K562 (cell line): ENCODE results near the gene AKAP12. TPM values are rescaled to one million over a fixed set of nuclear protein-coding genes. Genes with fewer than 3 reads are reported as not detected.

Experiments
- ARNT ChIP-seq, 2 experiments: fragments of 450-650 bp; IDR thresholded peaks; 2 replicates each; pipeline ENCODE4 v1.6.1; 2016; ENCODE audit warnings: mild to moderate bottlenecking in 1 of 2
- CHD2 ChIP-seq: IDR thresholded peaks from 2 replicates; pipeline ENCODE4 v1.6.1; 2011; ENCODE audit warnings: low read depth, low read length
- ILK ChIP-seq: fragments of 450-650 bp; IDR thresholded peaks from 2 replicates; pipeline ENCODE4 v1.6.1; 2016; ENCODE audit warnings: missing genetic modification characterization, low read depth, mild to moderate bottlenecking, missing compliant biosample characterization, moderate library complexity, borderline replicate concordance
- NCOA2 ChIP-seq, 2 experiments: fragments of 450-650 bp; IDR thresholded peaks; 2 replicates each; pipeline ENCODE4 v1.6.1; 2018; ENCODE audit warnings: mild to moderate bottlenecking in 2 of 2, moderate library complexity in 1 of 2; ENCODE audit not compliant: partially characterized antibody in 2 of 2
- NFRKB ChIP-seq: fragments of 450-650 bp; IDR thresholded peaks from 2 replicates; pipeline ENCODE4 v1.6.1; 2016; ENCODE audit warnings: low read depth
- NFYB ChIP-seq: IDR thresholded peaks from 2 replicates; pipeline ENCODE4 v1.6.1; 2011; ENCODE audit warnings: mild to moderate bottlenecking, moderate library complexity; ENCODE audit not compliant: insufficient read length; ENCODE audit errors: extremely low read depth
- RBFOX2 ChIP-seq: fragments of 200-400 bp; formaldehyde crosslinking; IDR thresholded peaks from 2 replicates; pipeline ENCODE4 v1.6.1; 2017; ENCODE audit warnings: low read depth, mild to moderate bottlenecking, low read length, moderate library complexity
- SPI1 ChIP-seq: IDR thresholded peaks from 2 replicates; pipeline ENCODE4 v1.6.1; 2011; ENCODE audit warnings: low read depth, low read length, control low read depth, borderline replicate concordance
- ZZZ3 ChIP-seq: fragments of 450-650 bp; IDR thresholded peaks from 2 replicates; pipeline ENCODE4 v1.6.1; 2016; ENCODE audit warnings: antibody characterized with exemption, mild to moderate bottlenecking, moderate library complexity
- polyA plus RNA-seq, 8 experiments: library from polyadenylated mRNA; depleted of rRNA in 4 of 8; stranded (reverse) in 5 of 8; unstranded in 3 of 8; fragments of >200 nt; fragmentation: Nextera tagmentation in 2 of 8; fragmentation: Illumina TruSeq in 1 of 8; extraction: Ambion mirVana in 2 of 8; extraction: Trizol in 1 of 8; gene quantifications; 2 replicates each; pipeline versions ENCODE4 v1.2.1 to v1.2.3, GENCODE V29; 2011 to 2014; ENCODE audit warnings: inconsistent platforms in 1 of 8, missing spikeins in 1 of 8
- total RNA-seq, 7 experiments: library from RNA; depleted of rRNA in 6 of 7; stranded (reverse); fragments of >200 nt in 6 of 7; fragmentation: Illumina TruSeq in 2 of 7; extraction: Trizol in 2 of 7; gene quantifications; 2 replicates each; pipeline versions ENCODE4 v1.2.1 to v1.2.3, GENCODE V29; 2011 to 2021; ENCODE audit warnings: low replicate concordance in 1 of 7
- TF ChIP-seq, protein P1 (sequence below): fragments of 450-650 bp; IDR thresholded peaks from 2 replicates; pipeline ENCODE4 v1.6.1; 2016; ENCODE audit warnings: antibody characterized with exemption
- TF ChIP-seq, protein P2 (sequence below): fragments of 450-650 bp; IDR thresholded peaks from 2 replicates; pipeline ENCODE4 v1.6.1; 2014; ENCODE audit warnings: low read depth, mild to moderate bottlenecking, moderate library complexity, borderline replicate concordance
- TF ChIP-seq, protein P3 (sequence below): sonication (generic); formaldehyde crosslinking; IDR thresholded peaks from 2 replicates; pipeline ENCODE4 v1.8.0; 2022; ENCODE audit warnings: mild to moderate bottlenecking, low read depth, missing genetic modification reagents
- TF ChIP-seq, protein P4 (sequence below): fragments of 250-450 bp; sonication (Bioruptor Pico); IDR thresholded peaks from 2 replicates; pipeline ENCODE4 v1.4.0; 2020; ENCODE audit warnings: borderline replicate concordance
- TF ChIP-seq, protein P5 (sequence below): fragments of 450-650 bp; formaldehyde crosslinking; conservative IDR thresholded peaks from 2 replicates; pipeline ENCODE4 v1.4.0; 2022; ENCODE audit warnings: mild to moderate bottlenecking, missing genetic modification characterization
- TF ChIP-seq, protein P6 (sequence below): fragments of 450-650 bp; IDR thresholded peaks from 2 replicates; pipeline ENCODE4 v1.6.1; 2017; ENCODE audit warnings: antibody characterized with exemption
- TF ChIP-seq, protein P7 (sequence below): sonication (generic); formaldehyde crosslinking; IDR thresholded peaks from 2 replicates; pipeline ENCODE4 v1.8.0; 2022; ENCODE audit warnings: mild to moderate bottlenecking, missing genetic modification reagents

The AKAP12 gene
- total and polyA plus RNA-seq, 9 of the 15 experiments (the other 6 are each of a cell fraction or from before 2014, with no cell fraction given), result 0.08 to 2.0 (median 0.62) TPM

DNA sequence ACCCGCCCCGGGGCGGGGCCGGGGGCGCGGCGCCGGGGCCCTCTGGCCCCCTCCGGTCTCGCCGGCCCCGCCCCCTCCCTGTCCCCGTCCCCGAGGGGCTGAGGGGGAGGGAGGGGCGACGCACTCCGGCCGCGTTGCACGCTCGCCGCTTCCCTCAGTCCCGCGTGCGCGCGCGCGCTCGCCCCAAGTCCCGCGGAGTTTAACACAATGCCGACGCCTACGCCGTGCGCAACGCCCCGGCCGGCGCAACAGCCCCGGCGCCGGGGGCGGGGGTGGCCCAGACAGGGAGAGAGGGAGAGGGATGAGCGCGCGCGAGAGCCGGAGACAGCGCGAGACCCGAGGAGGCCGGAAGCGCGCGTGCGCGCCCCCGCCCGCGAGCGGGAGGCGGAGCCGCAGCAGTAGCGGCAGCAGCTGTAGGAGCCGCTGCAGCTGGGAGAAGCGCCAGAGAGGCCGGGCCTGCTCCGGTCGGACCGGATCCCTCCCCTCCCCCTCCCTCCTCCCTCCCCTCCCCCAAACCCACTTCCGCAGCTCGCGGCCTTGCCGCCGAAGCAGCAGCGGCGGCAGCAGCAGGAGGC lies 150.6 kb downstream of the AKAP12 start (continued):
- TF ChIP-seq CHD2 (peak; percentile 99), RBFOX2 (peak; percentile 82), SPI1 (peak; percentile 82; the same call in 1 of the 2 replicates), NCOA2 (IDR thresholded peaks at IDR 0.05; ENCODE audit: partially characterized antibody in 2 of 2) (no peak), NFYB (no peak), ARNT (IDR thresholded peaks at IDR 0.05) (no peak), ZZZ3 (no peak), NFRKB (no peak), ILK (no peak)
- TF ChIP-seq, protein P1, sequence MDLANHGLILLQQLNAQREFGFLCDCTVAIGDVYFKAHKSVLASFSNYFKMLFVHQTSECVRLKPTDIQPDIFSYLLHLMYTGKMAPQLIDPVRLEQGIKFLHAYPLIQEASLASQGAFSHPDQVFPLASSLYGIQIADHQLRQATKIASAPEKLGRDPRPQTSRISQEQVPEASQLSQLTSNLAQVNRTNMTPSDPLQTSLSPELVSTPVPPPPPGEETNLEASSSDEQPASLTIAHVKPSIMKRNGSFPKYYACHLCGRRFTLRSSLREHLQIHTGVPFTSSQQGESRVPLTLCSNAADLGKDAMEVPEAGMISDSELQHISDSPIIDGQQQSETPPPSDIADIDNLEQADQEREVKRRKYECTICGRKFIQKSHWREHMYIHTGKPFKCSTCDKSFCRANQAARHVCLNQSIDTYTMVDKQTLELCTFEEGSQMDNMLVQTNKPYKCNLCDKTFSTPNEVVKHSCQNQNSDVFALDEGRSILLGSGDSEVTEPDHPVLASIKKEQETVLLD, result peak; percentile 91
- TF ChIP-seq, protein P2, sequence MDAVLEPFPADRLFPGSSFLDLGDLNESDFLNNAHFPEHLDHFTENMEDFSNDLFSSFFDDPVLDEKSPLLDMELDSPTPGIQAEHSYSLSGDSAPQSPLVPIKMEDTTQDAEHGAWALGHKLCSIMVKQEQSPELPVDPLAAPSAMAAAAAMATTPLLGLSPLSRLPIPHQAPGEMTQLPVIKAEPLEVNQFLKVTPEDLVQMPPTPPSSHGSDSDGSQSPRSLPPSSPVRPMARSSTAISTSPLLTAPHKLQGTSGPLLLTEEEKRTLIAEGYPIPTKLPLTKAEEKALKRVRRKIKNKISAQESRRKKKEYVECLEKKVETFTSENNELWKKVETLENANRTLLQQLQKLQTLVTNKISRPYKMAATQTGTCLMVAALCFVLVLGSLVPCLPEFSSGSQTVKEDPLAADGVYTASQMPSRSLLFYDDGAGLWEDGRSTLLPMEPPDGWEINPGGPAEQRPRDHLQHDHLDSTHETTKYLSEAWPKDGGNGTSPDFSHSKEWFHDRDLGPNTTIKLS, result peak; percentile 95
- TF ChIP-seq, protein P3, sequence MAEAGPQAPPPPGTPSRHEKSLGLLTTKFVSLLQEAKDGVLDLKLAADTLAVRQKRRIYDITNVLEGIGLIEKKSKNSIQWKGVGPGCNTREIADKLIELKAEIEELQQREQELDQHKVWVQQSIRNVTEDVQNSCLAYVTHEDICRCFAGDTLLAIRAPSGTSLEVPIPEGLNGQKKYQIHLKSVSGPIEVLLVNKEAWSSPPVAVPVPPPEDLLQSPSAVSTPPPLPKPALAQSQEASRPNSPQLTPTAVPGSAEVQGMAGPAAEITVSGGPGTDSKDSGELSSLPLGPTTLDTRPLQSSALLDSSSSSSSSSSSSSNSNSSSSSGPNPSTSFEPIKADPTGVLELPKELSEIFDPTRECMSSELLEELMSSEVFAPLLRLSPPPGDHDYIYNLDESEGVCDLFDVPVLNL, result no peak
- TF ChIP-seq, protein P4, sequence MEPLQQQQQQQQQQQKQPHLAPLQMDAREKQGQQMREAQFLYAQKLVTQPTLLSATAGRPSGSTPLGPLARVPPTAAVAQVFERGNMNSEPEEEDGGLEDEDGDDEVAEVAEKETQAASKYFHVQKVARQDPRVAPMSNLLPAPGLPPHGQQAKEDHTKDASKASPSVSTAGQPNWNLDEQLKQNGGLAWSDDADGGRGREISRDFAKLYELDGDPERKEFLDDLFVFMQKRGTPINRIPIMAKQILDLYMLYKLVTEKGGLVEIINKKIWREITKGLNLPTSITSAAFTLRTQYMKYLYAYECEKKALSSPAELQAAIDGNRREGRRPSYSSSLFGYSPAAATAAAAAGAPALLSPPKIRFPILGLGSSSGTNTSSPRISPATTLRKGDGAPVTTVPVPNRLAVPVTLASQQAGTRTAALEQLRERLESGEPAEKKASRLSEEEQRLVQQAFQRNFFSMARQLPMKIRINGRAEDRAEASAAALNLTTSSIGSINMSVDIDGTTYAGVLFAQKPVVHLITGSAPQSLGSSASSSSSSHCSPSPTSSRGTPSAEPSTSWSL (CRISPR knock-in tag), result no peak
- TF ChIP-seq, protein P5, sequence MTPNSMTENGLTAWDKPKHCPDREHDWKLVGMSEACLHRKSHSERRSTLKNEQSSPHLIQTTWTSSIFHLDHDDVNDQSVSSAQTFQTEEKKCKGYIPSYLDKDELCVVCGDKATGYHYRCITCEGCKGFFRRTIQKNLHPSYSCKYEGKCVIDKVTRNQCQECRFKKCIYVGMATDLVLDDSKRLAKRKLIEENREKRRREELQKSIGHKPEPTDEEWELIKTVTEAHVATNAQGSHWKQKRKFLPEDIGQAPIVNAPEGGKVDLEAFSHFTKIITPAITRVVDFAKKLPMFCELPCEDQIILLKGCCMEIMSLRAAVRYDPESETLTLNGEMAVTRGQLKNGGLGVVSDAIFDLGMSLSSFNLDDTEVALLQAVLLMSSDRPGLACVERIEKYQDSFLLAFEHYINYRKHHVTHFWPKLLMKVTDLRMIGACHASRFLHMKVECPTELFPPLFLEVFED (CRISPR knock-in tag), result no peak
- TF ChIP-seq, protein P6, sequence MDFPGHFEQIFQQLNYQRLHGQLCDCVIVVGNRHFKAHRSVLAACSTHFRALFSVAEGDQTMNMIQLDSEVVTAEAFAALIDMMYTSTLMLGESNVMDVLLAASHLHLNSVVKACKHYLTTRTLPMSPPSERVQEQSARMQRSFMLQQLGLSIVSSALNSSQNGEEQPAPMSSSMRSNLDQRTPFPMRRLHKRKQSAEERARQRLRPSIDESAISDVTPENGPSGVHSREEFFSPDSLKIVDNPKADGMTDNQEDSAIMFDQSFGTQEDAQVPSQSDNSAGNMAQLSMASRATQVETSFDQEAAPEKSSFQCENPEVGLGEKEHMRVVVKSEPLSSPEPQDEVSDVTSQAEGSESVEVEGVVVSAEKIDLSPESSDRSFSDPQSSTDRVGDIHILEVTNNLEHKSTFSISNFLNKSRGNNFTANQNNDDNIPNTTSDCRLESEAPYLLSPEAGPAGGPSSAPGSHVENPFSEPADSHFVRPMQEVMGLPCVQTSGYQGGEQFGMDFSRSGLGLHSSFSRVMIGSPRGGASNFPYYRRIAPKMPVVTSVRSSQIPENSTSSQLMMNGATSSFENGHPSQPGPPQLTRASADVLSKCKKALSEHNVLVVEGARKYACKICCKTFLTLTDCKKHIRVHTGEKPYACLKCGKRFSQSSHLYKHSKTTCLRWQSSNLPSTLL, result no peak
- TF ChIP-seq, protein P7, sequence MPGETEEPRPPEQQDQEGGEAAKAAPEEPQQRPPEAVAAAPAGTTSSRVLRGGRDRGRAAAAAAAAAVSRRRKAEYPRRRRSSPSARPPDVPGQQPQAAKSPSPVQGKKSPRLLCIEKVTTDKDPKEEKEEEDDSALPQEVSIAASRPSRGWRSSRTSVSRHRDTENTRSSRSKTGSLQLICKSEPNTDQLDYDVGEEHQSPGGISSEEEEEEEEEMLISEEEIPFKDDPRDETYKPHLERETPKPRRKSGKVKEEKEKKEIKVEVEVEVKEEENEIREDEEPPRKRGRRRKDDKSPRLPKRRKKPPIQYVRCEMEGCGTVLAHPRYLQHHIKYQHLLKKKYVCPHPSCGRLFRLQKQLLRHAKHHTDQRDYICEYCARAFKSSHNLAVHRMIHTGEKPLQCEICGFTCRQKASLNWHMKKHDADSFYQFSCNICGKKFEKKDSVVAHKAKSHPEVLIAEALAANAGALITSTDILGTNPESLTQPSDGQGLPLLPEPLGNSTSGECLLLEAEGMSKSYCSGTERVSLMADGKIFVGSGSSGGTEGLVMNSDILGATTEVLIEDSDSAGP, result no peak
